Measurements from ENCODE around the gene CAPZB. TPM values are rescaled to one million over a fixed set of nuclear protein-coding genes. Genes with fewer than 3 reads are reported as not detected.

CAPZB gene
- total and polyA plus RNA-seq, 7 donors, result 128 to 454 (median 214) TPM

GRCh38 chr1:19311503-19311930 lies 173.8 kb downstream of the CAPZB start:
- no peaks in the 10 kb centered on the region for H3K27me3 ChIP-seq
- no peak for TF ChIP-seq POLR2A (IDR thresholded peaks at IDR 0.05)
- TF ChIP-seq POLR2AphosphoS5 (IDR thresholded peaks at IDR 0.05), result no peak
- peaks cover 0 to 36% (median 30%) of the 10 kb centered on the region in 4 donors for H3K4me1 ChIP-seq
- WGBS, 2 donors, result 0 to 1% methylated on average over 29 of the region's 29 CpGs
- peak overlapping the region; percentile 84 to 94 (median 88) for H3K4me3 ChIP-seq
- intact Hi-C loops (cut with DNase I), result loop anchor here (2.0 to 5.0 kb wide), 2 partner anchors 61 to 76 kb away; partner anchors contain the start of genes EMC1 and MRTO4
- DNase-seq, result peak; percentile 75
- no peaks in the 10 kb centered on the region for H3K9me3 ChIP-seq
- H3K36me3 ChIP-seq, result peaks cover 9 to 21% (median 19%) of the 10 kb centered on the region in 4 donors
- H3K27ac ChIP-seq, result peak overlapping the region; percentile 85 to 94 (median 92)

DNA sequence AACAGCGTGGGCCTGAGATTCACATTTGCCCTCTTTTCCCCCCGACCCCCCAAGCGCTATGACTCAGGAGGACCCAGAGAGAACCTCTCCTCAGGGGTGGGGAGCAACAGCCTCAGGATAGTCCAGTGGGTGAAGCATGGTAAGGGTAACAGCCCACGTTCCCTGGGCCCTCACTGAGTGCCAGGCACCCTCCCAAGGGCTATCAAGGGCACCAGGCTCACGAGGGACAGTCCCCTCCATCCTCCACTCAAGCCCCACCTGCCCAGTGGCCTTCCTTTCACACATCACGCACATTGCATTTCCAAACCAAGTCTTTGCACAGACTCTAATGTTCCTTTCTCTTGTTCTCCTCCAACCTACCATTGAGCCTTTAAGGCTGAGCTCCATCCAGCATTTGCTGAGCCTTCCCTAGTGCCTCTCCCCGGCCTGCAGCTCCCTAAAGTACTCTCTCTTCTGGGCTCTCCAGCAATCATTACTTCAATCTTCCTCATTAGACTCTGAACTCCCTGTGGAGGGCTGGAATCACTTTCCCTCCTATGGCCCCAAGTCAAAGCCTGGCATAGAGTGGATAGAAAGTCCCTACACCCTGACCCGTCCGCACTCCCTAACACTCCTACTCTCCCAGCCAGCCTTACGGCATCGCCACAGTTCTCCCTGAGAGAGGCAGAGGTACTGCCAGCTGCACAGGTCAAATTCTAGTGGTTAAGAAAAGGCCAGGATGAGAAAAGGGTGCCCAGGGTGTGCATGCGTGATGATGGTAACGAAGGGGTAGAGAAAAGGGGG lies 174.4 kb downstream of the CAPZB start:
- peak overlapping the region; percentile 85 to 94 (median 92) for H3K27ac ChIP-seq
- TF ChIP-seq POLR2AphosphoS5 (IDR thresholded peaks at IDR 0.05), result no peak
- TF ChIP-seq, protein P1, sequence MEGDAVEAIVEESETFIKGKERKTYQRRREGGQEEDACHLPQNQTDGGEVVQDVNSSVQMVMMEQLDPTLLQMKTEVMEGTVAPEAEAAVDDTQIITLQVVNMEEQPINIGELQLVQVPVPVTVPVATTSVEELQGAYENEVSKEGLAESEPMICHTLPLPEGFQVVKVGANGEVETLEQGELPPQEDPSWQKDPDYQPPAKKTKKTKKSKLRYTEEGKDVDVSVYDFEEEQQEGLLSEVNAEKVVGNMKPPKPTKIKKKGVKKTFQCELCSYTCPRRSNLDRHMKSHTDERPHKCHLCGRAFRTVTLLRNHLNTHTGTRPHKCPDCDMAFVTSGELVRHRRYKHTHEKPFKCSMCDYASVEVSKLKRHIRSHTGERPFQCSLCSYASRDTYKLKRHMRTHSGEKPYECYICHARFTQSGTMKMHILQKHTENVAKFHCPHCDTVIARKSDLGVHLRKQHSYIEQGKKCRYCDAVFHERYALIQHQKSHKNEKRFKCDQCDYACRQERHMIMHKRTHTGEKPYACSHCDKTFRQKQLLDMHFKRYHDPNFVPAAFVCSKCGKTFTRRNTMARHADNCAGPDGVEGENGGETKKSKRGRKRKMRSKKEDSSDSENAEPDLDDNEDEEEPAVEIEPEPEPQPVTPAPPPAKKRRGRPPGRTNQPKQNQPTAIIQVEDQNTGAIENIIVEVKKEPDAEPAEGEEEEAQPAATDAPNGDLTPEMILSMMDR (IDR thresholded peaks at IDR 0.05), result no peak
- TF ChIP-seq EP300 (IDR thresholded peaks at IDR 0.05), result no peak
- H3K4me1 ChIP-seq, result peaks cover 0 to 36% (median 29%) of the 10 kb centered on the region in 4 donors
- peak overlapping the region; percentile 84 to 94 (median 88) for H3K4me3 ChIP-seq
- intact Hi-C loops (cut with DNase I), result loop anchor here (2.0 to 5.0 kb wide), 2 partner anchors 60 to 76 kb away; partner anchors contain the start of genes EMC1 and MRTO4
- H3K27me3 ChIP-seq, result no peaks in the 10 kb centered on the region
- 39 to 46% methylated on average over 13 of the region's 13 CpGs for WGBS, 2 donors
- peak; percentile 40 for DNase-seq
- no peaks in the 10 kb centered on the region for H3K9me3 ChIP-seq
- peaks cover 9 to 27% (median 22%) of the 10 kb centered on the region in 4 donors for H3K36me3 ChIP-seq

GRCh38 chr1:19310061-19310460 lies 175.3 kb downstream of the CAPZB start:
- intact Hi-C loops (cut with DNase I), result loop anchor here (2.0 to 5.0 kb wide), 2 partner anchors 59 to 77 kb away; partner anchors contain the start of genes EMC1 and MRTO4
- Histone ChIP-seq H3K36me3 (peaks cover 9 to 36% (median 26%) of the 10 kb centered on the region in 4 donors), H3K9me3 (no peaks in the 10 kb centered on the region), H3K27ac (no peak overlapping the region), H3K27me3 (no peaks in the 10 kb centered on the region), H3K4me1 (peaks cover 0 to 31% (median 25%) of the 10 kb centered on the region in 4 donors), H3K4me3 (no peak overlapping the region)
- TF ChIP-seq, protein P1 (IDR thresholded peaks at IDR 0.05), result no peak
- no peak for TF ChIP-seq EP300 (IDR thresholded peaks at IDR 0.05)
- TF ChIP-seq POLR2A (IDR thresholded peaks at IDR 0.05), result no peak
- no peak for TF ChIP-seq POLR2AphosphoS5 (IDR thresholded peaks at IDR 0.05)
- DNase-seq, result peak; percentile 39
- WGBS, 2 donors, result 92 to 93% methylated on average over 7 of the region's 7 CpGs

GRCh38 chr1:19309123-19309813 lies 176.1 kb downstream of the CAPZB start:
- peaks cover 0 to 30% (median 25%) of the 10 kb centered on the region in 4 donors for H3K4me1 ChIP-seq
- no peak overlapping the region for H3K4me3 ChIP-seq
- H3K36me3 ChIP-seq, result peaks cover 9 to 44% (median 31%) of the 10 kb centered on the region in 4 donors
- H3K27ac ChIP-seq, result no peak overlapping the region
- no peak for DNase-seq
- TF ChIP-seq POLR2A (IDR thresholded peaks at IDR 0.05) (no peak), POLR2AphosphoS5 (IDR thresholded peaks at IDR 0.05) (no peak)
- intact Hi-C loops (cut with DNase I), result no loop called here
- 78 to 88% methylated on average over 6 of the region's 6 CpGs for WGBS, 2 donors
- H3K27me3 ChIP-seq, result no peaks in the 10 kb centered on the region
- no peaks in the 10 kb centered on the region for H3K9me3 ChIP-seq

DNA sequence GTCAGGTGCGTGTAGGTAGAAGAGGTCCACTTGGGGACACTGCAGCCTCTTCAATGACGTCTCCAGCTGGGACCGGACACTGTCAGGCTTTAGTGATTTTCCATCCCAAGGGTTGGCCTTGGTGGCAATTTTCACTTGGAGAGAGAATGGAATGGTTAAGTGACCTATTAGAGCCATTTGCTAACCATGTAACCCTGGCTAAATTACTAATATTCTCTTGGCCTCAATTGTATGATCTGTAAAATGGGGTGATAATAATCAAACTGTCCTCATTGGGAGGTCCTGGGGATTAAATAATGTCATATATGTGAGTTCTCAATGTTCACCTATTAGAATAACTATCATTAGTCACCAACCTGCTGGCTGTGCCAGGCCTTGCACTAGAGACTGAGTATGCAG lies 176.8 kb downstream of the CAPZB start:
- intact Hi-C loops (cut with DNase I), result no loop called here
- H3K36me3 ChIP-seq, result peaks cover 12 to 51% (median 35%) of the 10 kb centered on the region in 4 donors
- no peak for DNase-seq

More for the DNA sequence above, 176.8 kb downstream of the CAPZB start:
- no peaks in the 10 kb centered on the region for H3K27me3 ChIP-seq
- 90 to 96% methylated on average over 3 of the region's 3 CpGs for WGBS, 2 donors
- no peak overlapping the region for H3K27ac ChIP-seq
- TF ChIP-seq POLR2A (IDR thresholded peaks at IDR 0.05) (no peak), POLR2AphosphoS5 (IDR thresholded peaks at IDR 0.05) (no peak), EP300 (IDR thresholded peaks at IDR 0.05) (no peak)
- TF ChIP-seq, protein P1 (IDR thresholded peaks at IDR 0.05), result no peak
- no peak overlapping the region for H3K4me3 ChIP-seq
- H3K4me1 ChIP-seq, result peaks cover 0 to 25% (median 22%) of the 10 kb centered on the region in 4 donors
- no peaks in the 10 kb centered on the region for H3K9me3 ChIP-seq

Data from sigmoid colon (tissue), 7 donors.